WTC11 (cell line): ENCODE measurements around the gene PCNX3. TPM values are rescaled to one million over a fixed set of nuclear protein-coding genes. Genes with fewer than 3 reads are reported as not detected.

Experiments used
- ATAC-seq: fragments of 200-7000 bp; cut with Tn5 transposase; 2 replicates; pipeline ENCODE4 v1.10.0; 2021; ENCODE audit warnings: mild to moderate bottlenecking, moderate library complexity
- CTCF ChIA-PET: fragments of 300-600 bp; sonication (Branson Sonifier 250); formaldehyde crosslinking; loops from one replicate; lab custom pipeline; 2021; ENCODE audit warnings: antibody characterized with exemption; lab: Charles Lee
- POLR2A ChIA-PET: fragments of 350-600 bp; sonication (Branson Sonifier 250); formaldehyde crosslinking; loops from one replicate; lab custom pipeline; 2021; ENCODE audit warnings: antibody characterized with exemption; lab: Charles Lee
- DNase-seq: peaks from one replicate; pipeline ENCODE4 v3.0.0; 2021; ENCODE audit warnings: low spot score
- H3K27ac Mint-ChIP-seq: 2 replicates; pipeline ENCODE4 v1.8.0; 2021; ENCODE audit warnings: mixed read lengths
- H3K27me3 Mint-ChIP-seq: 2 replicates; pipeline ENCODE4 v1.8.0; 2021; ENCODE audit warnings: low read depth, mild to moderate bottlenecking, moderate library complexity, mixed read lengths
- H3K36me3 Mint-ChIP-seq: 2 replicates; pipeline ENCODE4 v1.8.0; 2021; ENCODE audit warnings: mixed read lengths
- H3K4me1 Mint-ChIP-seq: 2 replicates; pipeline ENCODE4 v1.8.0; 2022; ENCODE audit warnings: mixed read lengths
- H3K4me3 Mint-ChIP-seq: 2 replicates; pipeline ENCODE4 v1.8.0; 2021; ENCODE audit warnings: mild to moderate bottlenecking, moderate library complexity, mixed read lengths
- H3K9me3 Mint-ChIP-seq: 2 replicates; pipeline ENCODE4 v1.8.0; 2021; ENCODE audit warnings: mixed read lengths
- ATF2 ChIP-seq: sonication (generic); formaldehyde crosslinking; IDR thresholded peaks from 2 replicates; pipeline ENCODE4 v1.8.1; 2022; ENCODE audit warnings: low read depth, missing genetic modification reagents, borderline replicate concordance
- CREB1 ChIP-seq: sonication (generic); formaldehyde crosslinking; IDR thresholded peaks from 2 replicates; pipeline ENCODE4 v1.8.0; 2023; ENCODE audit warnings: mild to moderate bottlenecking, missing genetic modification reagents
- CTCF ChIP-seq: fragments of 200-600 bp; IDR thresholded peaks from 2 replicates; pipeline ENCODE4 v1.8.0; 2022; ENCODE audit warnings: antibody characterized with exemption
- E2F1 ChIP-seq: sonication (generic); formaldehyde crosslinking; IDR thresholded peaks from 2 replicates; pipeline ENCODE4 v1.8.0; 2022; ENCODE audit warnings: mild to moderate bottlenecking, missing genetic modification reagents
- E2F4 ChIP-seq: sonication (generic); formaldehyde crosslinking; IDR thresholded peaks from 2 replicates; pipeline ENCODE4 v1.8.1; 2022; ENCODE audit warnings: low read depth, mild to moderate bottlenecking, moderate library complexity, missing genetic modification reagents, borderline replicate concordance
- FOXK1 ChIP-seq: sonication (generic); formaldehyde crosslinking; IDR thresholded peaks from 2 replicates; pipeline ENCODE4 v1.8.0; 2022; ENCODE audit warnings: mild to moderate bottlenecking, moderate library complexity, missing genetic modification reagents
- IRF2 ChIP-seq: sonication (generic); formaldehyde crosslinking; IDR thresholded peaks from 2 replicates; pipeline ENCODE4 v1.8.0; 2022; ENCODE audit warnings: low read depth, missing genetic modification reagents, borderline replicate concordance
- NR2C2 ChIP-seq: sonication (generic); formaldehyde crosslinking; IDR thresholded peaks from 2 replicates; pipeline ENCODE4 v1.8.0; 2022; ENCODE audit warnings: mild to moderate bottlenecking, missing genetic modification reagents
- RORB ChIP-seq: fragments of 250-450 bp; sonication (Bioruptor Pico); IDR thresholded peaks from 2 replicates; pipeline ENCODE4 v1.9.0; 2021; ENCODE audit warnings: mild to moderate bottlenecking
- ZNF138 ChIP-seq: sonication (generic); formaldehyde crosslinking; conservative IDR thresholded peaks from 2 replicates; pipeline ENCODE4 v1.8.1; 2022; ENCODE audit warnings: mild to moderate bottlenecking, moderate library complexity, missing genetic modification reagents
- ZNF317 ChIP-seq: sonication (generic); formaldehyde crosslinking; IDR thresholded peaks from 2 replicates; pipeline ENCODE4 v1.8.1; 2023; ENCODE audit warnings: low read depth, mild to moderate bottlenecking, moderate library complexity, missing genetic modification reagents, borderline replicate concordance
- total RNA-seq: library from RNA; stranded (reverse); gene quantifications from 3 replicates; pipeline ENCODE4 v1.2.3, GENCODE V29; 2021
- TF ChIP-seq, protein P1 (sequence below): fragments of 250-450 bp; sonication (Bioruptor Pico); IDR thresholded peaks from 2 replicates; pipeline ENCODE4 v1.9.0; 2021; ENCODE audit warnings: mild to moderate bottlenecking
- TF ChIP-seq, protein P2 (sequence below): sonication (generic); formaldehyde crosslinking; IDR thresholded peaks from 2 replicates; pipeline ENCODE4 v1.8.1; 2022; ENCODE audit warnings: missing genetic modification reagents, borderline replicate concordance

The PCNX3 gene
- total RNA-seq, 1 experiment from 2014 or later = 51.6 TPM

DNA sequence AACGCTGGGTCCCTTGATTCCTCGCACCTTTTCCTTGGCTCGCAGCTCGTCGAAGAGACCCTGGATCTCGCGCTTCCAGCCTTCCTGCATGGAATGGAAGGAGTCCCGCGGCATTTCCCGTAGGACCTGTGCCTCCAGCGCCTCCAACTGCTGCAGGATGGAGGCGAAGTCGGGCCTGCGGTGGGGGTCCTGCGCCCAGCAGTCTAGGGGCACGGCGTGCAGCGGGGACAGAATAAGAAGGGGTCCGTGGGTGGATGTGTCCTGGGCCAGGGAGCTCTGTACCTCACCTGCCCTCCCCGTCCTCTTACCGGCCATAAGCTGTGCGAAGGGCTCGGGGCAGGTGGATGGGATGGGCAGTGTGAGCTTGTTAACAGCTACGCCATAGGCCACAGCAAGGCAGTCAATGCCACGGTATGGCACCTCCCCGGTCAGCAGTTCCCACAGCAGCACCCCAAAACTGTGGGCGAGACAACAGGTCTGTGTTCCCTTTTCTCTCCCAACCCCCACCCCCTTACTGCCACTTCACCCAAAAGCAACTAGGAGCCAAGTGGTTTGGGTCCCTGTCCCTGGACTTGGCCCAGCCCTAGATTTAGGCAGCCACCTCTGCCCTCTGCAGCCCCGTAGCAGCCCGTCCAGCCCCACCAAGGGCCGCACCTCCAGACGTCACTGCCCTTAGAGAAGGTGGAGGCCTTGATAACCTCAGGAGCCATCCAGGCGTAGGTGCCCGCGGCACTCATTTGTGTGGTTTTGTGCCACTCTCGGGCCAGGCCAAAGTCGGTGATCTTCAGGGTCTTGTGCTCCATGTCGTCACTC is 7.8 kb upstream of the PCNX3 start:
- Mint-ChIP-seq H3K27ac (0 out of 2 replicates have a peak overlapping the region, but pooled peaks have one; percentile 65), H3K27me3 (peaks cover 6% of the 10 kb centered on the region; the same call in 1 of the 2 replicates), H3K4me3 (peak overlapping the region; percentile 70), H3K36me3 (peaks cover 10% of the 10 kb centered on the region), H3K4me1 (peaks cover 24% of the 10 kb centered on the region), H3K9me3 (no peaks in the 10 kb centered on the region)
- TF ChIP-seq ZNF317 (CRISPR knock-in tag) (no peak), ZNF138 (CRISPR knock-in tag) (no peak), CREB1 (CRISPR knock-in tag) (no peak), RORB (CRISPR knock-in tag) (no peak), E2F1 (CRISPR knock-in tag) (no peak), IRF2 (no peak), CTCF (no peak), ATF2 (CRISPR knock-in tag) (no peak), NR2C2 (CRISPR knock-in tag) (no peak), E2F4 (CRISPR knock-in tag) (no peak), FOXK1 (CRISPR knock-in tag) (no peak)
- TF ChIP-seq, protein P1, sequence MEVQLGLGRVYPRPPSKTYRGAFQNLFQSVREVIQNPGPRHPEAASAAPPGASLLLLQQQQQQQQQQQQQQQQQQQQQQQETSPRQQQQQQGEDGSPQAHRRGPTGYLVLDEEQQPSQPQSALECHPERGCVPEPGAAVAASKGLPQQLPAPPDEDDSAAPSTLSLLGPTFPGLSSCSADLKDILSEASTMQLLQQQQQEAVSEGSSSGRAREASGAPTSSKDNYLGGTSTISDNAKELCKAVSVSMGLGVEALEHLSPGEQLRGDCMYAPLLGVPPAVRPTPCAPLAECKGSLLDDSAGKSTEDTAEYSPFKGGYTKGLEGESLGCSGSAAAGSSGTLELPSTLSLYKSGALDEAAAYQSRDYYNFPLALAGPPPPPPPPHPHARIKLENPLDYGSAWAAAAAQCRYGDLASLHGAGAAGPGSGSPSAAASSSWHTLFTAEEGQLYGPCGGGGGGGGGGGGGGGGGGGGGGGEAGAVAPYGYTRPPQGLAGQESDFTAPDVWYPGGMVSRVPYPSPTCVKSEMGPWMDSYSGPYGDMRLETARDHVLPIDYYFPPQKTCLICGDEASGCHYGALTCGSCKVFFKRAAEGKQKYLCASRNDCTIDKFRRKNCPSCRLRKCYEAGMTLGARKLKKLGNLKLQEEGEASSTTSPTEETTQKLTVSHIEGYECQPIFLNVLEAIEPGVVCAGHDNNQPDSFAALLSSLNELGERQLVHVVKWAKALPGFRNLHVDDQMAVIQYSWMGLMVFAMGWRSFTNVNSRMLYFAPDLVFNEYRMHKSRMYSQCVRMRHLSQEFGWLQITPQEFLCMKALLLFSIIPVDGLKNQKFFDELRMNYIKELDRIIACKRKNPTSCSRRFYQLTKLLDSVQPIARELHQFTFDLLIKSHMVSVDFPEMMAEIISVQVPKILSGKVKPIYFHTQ (CRISPR knock-in tag) = no peak
- TF ChIP-seq, protein P2, sequence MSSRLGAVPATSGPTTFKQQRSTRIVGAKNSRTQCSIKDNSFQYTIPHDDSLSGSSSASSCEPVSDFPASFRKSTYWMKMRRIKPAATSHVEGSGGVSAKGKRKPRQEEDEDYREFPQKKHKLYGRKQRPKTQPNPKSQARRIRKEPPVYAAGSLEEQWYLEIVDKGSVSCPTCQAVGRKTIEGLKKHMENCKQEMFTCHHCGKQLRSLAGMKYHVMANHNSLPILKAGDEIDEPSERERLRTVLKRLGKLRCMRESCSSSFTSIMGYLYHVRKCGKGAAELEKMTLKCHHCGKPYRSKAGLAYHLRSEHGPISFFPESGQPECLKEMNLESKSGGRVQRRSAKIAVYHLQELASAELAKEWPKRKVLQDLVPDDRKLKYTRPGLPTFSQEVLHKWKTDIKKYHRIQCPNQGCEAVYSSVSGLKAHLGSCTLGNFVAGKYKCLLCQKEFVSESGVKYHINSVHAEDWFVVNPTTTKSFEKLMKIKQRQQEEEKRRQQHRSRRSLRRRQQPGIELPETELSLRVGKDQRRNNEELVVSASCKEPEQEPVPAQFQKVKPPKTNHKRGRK = no peak
- peak; percentile 0; the same call in 1 of the 2 replicates for ATAC-seq
- CTCF ChIA-PET = interaction anchor here (0.7 to 16.2 kb wide), 19 partner anchors 7 to 415 kb away, joined by 3 to 311 read pairs (median 4); partner anchors contain the start of genes FAM89B, KCNK7, PCNX3 and SCYL1
- POLR2A ChIA-PET = interaction anchor here (1.2 to 2.0 kb wide), 4 partner anchors 8 to 45 kb away, joined by 3 to 6 read pairs (median 6); partner anchors contain the start of gene PCNX3
- no peak for DNase-seq
